HG03442 (cell line): ENCODE data around the gene NGEF.

ENCODE experiments used
- ATAC-seq: cut with Tn5 transposase; IDR thresholded peaks from one replicate; pipeline ENCODE4 v1.9.1; 2021; ENCODE audit warnings: mild to moderate bottlenecking, moderate library complexity; ENCODE audit not compliant: unreplicated experiment

Gene NGEF

DNA sequence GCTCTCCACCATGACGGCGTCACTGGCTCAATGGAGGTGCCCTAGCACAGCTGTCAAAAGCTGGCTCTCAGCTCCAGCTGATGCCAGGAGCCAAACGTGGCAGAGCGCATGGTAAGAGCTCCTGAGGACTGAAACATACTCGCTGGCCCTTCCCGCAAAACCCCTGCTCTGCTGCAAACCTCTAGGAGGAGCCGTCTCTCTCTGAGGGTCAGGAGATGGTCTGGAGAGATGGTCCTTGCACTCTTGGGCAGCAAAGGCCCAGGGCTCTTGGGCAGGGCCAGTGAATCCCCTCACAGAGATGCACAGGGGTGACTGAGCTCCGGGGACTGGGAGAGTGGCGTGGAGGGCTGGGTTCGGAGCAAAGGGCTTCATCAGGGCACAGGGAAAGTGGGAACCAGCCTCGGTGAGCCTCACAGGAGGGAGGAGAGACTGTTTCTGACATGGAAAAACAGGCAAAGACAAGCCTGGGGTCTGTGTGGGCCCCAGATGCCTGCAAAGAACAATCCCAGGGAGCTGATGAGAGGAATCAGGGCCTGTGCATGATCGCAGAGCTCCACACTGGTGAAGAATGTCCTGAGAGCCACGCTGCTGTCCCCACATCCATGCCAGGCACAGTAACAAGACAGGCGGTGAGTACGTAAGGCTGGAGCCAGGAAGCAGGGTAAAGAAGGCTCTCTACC, 125.7 kb downstream of the NGEF start:
- no peak for ATAC-seq

GRCh38 chr2:232886632-232887031, 126.4 kb downstream of the NGEF start:
- ATAC-seq, result no peak

DNA sequence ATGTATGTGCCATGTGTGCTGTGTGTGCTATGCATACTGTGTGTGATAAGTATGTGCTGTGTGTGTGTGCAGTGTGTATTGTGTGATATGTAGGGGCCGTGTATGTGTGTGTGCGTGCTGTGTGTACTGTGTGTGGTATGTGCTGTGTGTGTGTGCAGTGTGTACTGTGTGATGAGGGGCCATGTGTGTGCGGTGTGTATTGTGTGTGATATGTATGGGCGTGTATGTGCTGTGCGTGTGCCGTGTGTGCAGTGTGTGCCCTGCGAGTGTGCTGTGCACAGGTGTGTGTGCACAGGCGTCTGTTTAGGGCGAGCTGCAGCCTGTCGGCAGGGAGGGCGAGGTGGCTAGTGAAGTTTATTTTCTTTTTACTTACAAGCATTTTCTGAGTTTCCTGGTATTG, 126.9 kb downstream of the NGEF start:
- no peak for ATAC-seq

GRCh38 chr2:232885264-232885961, 127.6 kb downstream of the NGEF start:
- no peak for ATAC-seq

DNA sequence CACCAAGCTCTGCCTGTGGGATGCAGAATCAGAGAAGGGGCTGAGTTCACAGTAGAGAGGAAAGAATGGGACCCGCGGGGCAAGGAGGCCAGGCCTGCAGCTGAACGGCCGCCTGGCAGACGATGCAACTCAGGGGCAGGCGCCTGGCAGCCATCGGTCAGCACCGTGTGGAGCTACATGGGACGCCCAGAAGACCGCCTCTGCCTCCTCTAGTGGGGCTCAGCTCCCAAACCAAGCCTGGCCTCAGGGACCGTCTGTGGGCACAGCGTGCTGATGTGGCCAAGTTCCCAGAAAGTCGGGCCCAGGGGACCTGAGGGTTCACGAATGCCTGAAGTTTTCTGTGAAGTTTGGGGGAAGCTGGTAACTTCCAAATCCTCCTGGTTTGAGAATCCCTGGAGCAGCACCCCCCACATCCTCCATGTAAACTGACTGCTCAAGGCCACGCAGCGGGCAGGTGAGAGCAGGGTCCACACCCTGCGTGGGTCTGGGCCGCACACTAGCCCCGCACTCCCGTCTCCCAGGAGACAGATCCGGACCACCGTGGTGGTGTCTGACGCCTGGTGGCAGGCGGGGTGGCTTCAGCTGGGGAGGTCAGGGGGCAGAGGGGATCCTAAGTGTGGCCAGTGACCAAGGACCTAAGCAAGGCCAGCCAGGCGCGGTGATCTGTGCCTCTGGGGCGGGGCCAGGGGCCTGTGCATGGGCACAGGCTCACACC, 128.3 kb downstream of the NGEF start:
- ATAC-seq, result no peak

DNA sequence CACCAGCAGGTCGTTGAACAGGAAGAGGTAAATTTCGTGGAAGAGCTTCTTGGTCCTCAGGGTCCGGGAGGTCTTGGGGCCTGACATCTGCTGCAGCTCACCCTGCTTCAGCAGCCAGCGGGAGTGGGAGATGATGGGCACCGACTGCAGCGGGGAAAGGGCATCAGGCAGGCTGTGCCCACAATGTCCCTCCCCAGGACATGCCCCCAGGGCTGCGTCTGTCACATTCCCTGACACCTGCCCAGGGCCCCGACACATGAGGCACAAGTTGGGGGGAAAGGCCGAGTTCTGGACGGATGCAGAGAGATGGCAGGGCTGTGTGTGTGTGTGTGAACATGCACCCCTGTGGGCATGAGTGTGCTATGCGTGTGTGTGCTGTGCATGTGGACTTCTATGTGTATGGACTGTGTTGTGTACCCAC, 129.0 kb downstream of the NGEF start:
- no peak for ATAC-seq

DNA sequence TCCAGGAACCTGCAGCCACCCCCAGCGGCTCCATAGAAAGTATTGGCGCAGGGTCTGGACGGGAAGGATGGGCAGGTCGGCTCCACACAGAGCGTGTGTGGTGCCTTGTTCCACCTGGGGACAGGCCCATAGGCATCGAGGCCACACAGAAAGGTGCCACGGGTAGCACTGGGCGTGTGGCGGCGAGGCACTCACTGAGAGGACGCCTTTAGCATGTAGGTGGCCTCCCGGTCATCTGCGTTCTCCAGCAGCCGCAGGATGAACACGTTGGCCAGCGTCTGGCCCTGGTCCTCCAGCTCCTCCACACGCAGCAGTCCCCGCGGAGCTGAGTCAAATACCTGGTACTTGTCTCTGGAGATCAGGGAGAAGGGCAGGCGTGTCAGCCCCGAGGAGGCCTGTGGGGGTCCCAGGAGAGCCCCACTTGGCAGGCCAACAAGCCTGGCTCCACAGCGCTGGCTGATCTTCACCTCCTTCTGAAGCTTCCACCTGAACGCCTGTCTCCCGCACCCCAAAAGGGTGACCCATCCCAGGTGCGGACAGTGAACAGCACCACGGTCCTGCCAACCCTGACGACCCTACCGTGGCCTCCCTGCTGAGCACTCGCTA, 129.8 kb downstream of the NGEF start:
- no peak for ATAC-seq

- ATAC-seq, result no peak
Observed at GRCh38 chr2:232882505-232883115, 130.4 kb downstream of the NGEF start.

DNA sequence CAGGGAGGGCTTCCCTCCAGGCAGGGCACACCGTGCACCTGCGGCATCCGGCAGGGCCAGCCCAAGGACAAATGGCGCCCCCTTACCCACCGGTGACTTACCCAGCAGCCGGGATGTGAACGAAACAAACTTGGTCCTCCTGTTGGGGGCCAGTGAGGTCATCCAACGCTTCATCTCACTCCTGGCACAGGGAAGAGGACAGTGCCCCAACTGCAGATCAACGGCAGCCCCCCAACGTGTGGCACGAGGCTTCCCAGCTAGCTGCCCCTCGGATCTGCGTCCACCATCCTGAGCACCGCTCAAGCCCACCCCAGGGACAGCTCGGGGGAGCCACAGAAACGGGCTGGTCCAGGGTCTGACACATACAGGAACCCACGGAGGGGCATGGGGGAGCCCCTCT, 131.0 kb downstream of the NGEF start:
- no peak for ATAC-seq

DNA sequence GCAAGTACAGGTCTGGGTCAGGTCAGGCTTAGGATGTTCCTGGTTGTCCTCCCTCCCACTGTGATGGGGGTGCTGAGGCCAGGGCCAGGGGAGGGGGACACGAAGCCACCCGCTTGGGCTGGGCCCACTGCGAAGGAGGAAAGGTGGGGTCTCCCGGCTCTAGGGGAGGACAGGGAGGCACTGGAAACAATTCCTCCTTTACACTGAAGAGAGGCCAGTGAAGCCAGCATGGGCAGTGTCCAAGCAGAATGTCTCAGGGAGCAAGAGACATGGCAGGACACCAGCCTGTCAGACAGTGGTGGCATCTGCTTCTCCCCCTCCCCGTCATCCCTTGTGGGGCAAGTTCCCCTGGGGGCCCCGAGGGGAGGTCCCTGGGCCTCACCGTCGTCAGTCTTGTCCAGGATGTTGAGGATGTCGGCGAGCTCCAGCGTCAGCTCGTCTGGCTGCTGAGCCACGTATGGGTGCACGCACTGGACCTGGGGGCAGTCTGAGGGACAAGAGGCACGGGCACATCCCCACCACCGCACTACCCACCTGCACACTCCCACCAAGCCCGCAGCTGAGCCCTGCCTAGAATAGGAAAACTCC, 132.2 kb downstream of the NGEF start:
- ATAC-seq, result no peak

DNA sequence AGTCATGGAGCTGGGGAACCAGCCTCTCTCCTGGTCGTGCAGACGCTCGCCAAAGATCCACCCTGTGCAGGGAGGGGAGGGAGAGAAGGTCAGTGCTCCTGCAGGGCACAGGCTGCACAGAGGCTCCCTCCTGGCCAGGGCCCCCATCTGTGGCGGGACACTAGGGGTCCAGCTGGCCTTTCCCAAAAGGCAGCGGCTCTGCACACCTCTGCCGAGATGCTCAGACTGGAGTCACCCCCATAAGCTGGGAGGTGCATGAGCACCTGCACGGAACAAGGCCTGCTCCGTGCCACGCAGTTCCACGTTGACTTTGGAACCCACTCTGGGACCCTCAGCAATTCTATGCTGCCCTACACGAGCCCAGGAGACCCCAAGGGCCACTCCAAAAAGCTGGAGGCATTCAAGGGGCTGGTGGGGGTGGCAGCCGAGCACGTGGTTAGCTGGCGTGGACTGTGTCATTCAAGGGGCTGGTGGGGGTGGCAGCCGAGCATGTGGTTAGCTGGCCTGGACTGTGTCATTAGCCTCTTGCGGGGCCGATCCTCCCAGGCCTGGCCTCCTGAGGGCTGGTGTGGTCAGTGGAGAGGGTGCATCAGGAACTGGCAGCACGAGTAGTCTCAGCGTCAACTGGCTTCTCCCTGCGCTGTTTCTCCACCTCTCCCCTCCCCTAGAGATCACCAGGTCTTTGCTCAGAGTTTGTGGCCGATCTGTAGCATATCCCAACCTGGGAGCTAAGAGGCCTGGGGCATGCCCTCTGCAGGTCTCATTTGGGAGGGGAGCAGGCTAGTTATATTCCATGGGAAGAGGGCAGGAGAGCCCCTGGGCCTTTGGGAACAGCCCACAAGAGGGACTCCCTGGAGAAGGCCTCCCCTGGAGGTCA, 133.2 kb downstream of the NGEF start:
- no peak for ATAC-seq

DNA sequence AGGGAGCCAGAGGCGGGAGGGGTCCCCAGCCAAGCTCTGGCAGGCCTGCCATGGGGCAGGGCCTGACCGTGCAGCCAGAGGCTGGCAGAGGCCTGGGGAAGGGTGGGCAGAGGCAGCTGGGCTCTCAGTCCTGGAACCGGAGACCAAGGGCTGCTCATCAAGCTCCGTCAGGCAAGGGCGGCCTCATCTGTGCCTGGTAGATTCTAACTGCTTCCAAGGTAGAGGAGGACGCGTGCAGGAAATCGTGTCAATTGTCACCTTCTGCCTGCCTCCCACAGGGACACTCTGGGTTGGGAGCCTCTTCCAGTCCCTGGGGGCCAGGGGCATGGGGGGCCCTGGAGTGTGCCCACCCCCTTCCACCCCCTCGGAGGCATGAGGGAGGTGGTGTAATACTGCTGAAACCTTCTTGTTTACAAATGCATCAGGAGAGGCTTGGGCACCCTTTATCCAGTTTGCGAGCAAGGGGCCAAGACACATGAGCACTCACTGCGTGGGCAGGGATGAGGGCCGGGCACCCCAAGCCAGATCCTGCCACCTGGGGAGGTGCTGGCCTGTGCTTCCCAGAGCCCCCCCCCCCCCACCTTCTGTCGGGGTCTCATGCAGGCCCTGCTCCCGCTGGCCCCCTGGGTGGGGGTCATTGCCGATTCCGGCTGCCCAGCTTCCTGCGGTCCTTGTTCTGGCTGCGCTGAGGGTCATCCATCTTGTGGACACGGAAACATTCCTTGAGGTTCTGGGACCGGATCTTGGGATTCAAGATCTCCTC, 134.0 kb downstream of the NGEF start:
- no peak for ATAC-seq

GRCh38 chr2:232877940-232878511, 135.0 kb downstream of the NGEF start:
- no peak for ATAC-seq

DNA sequence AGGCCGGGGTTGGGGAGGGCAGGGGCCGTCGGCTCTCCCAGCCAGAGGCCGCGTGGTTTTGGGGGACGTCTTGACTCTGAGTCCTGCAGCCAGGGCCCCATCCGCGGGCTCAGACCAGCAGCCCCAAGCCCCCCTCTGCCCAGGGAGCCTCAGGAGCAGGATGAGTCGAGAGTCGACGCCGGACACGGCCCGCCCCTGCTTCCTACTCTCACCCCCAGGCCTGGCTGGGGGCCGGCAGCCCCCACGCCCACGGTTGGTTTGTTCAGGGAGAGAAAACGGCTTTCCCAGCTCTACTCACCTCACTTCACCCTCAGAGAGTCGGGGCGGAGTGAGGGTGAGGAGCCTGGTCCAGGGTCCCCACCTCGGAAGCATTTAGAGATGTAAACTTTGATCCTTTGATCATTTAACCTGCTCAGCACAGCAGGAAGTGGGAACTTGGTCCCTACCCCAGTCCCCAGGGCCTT, 136.0 kb downstream of the NGEF start:
- no peak for ATAC-seq

DNA sequence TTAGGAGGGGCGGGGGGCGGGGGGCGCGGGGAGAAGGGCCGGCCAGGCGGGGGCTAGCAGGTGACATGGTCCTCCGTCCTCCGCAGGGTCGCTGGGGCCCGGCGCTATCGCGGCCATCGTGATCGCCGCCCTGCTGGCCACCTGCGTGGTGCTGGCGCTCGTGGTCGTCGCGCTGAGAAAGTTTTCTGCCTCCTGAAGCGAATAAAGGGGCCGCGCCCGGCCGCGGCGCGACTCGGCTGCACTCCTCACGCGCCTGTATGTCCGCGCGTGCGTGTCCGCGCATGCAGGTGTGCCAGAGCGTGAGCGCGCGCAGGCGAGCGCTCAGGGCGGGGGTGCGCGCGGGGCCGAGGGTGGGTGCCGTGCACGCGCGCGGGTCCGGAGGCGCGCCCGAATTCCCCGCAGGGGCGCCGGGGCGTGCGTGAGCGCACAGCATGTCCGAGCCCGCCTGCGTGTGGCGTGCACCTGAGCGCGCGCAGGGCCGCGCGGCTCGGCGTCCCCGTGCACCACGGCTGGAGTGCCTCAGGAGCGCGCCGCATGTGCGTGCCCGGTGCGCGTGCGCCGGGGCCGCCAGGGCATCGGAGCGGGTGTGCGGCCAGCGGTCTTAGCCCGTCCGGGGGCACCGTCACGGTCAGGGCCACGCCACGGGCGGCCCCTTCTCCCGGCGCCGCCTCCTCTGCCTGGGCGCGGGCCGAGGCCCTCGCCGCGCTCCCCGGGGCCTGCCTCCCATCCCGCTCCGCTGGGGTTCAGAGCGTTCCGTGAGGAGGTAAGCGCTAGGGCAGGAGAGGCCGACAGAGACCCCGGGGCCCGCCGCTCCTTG, 136.7 kb downstream of the NGEF start:
- ATAC-seq, result no peak

DNA sequence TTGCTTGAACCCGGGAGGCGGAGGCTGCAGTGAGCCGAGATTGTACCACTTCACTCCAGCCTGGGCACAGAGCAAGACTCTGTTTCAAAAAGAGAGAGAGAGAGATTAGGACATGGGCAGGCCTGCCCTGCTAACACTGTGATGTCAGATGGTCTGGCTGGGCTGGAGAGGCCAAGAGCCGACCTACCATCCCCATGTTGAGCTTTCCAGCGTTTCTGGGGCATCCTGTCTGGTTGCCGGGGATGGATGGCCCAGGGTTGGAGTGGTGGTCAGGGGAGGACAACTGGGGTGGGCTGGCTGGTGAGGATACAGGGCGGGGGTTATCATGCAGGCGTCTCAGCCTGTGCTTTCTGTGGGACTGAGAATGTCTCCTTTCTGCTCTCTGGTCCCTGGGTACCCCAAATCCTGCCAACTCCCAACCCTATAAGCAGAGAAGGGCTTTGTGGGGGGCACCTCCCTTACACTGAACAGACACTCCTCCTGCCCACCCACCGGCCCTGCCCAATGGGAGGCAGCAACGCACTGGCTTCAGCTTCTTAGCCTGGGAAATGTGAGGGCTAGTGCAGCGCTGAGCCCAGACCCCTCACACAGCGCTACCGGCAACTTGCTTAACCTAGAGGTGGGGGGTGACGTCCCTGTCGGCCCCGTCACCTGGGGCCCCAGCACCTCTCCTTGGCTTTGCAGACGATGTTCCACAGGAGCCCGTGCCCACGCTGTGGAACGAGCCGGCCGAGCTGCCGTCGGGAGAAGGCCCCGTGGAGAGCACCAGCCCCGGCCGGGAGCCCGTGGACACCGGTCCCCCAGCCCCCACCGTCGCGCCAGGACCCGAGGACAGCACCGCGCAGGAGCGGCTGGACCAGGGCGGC, 137.6 kb downstream of the NGEF start:
- ATAC-seq, result no peak

- ATAC-seq, result no peak
Observed at GRCh38 chr2:232874677-232875223, 138.3 kb downstream of the NGEF start.
